ENCODE results near the gene TRERF1.

TRERF1 gene

GRCh38 chr6:42268016-42268834 is 183.5 kb downstream of the TRERF1 start:
- DNase-seq: no peak

DNA sequence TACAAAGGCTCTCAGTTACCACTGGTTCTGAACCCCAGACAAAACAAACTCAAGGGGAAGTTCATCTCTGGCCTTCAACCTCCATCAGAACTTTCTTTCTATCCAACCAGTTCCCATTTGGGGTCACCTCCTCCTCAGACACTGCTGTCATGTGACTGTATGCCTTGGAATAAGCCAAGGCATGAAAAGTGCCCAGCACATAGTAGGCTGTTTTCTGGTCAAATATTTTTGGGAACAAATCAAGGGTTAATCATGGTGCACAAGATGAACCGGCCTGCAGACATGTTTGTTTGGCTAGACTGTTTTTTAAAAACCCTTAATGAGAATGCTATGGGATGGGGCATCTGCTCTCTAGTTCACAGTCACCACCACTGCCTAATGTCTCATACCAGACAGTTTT is 185.2 kb downstream of the TRERF1 start:
- no peak for DNase-seq

- DNase-seq: no peak
Measured at GRCh38 chr6:42264852-42265390, 186.8 kb downstream of the TRERF1 start.

GRCh38 chr6:42264162-42264851 is 187.4 kb downstream of the TRERF1 start:
- DNase-seq: no peak

GRCh38 chr6:42263165-42263728 is 188.5 kb downstream of the TRERF1 start:
- no peak for DNase-seq

- DNase-seq: peak; percentile 60
Measured at GRCh38 chr6:42260972-42261371, 190.8 kb downstream of the TRERF1 start.

- DNase-seq: no peak
Measured at GRCh38 chr6:42260396-42260888, 191.3 kb downstream of the TRERF1 start.

- DNase-seq: no peak
Measured at GRCh38 chr6:42259841-42260395, 191.8 kb downstream of the TRERF1 start.

DNA sequence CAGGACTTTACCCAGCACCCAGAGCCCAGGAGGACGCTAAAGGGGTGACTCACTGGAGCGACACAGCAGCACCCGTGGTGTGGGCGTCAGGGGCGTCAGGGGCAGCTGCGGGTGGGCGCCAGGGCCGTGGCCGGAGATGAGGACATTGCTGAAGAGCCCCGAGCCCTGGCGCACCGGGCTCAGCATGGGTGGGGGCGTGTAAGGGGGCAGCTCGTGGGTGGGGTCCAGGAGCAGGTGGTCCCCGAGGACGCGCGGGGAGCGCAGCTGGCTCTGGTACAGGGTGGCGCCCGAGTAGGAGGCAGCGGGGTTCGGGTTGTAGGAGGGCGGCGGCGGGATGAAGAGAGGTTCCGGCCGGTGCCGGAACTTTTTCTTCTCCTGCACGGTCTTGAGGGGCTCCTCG is 192.4 kb downstream of the TRERF1 start:
- DNase-seq: no peak

GRCh38 chr6:42257614-42258013 is 194.1 kb downstream of the TRERF1 start:
- DNase-seq: no peak

- DNase-seq: no peak
Measured at GRCh38 chr6:42257063-42257462, 194.7 kb downstream of the TRERF1 start.

- DNase-seq: no peak
Measured at GRCh38 chr6:42255050-42255449, 196.7 kb downstream of the TRERF1 start.

DNA sequence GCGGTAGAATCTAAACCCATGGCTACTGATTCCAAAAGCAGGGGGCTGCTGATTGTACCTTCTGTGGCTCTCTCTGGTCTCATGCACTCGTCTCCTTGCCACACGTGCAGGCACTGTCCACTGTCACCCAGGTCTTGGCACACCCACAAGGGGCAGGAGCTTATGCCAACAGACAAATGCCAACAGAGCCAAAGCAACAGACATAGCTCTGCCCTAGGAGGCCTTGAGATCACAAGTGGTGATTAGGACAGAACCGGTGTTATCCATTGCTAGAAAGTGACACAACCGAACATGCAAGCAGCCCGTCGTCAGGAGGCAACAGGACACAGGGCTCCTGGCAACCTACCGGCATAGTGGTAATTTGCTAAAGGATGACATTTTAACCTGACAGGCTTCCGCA is 197.2 kb downstream of the TRERF1 start:
- DNase-seq: no peak

DNA sequence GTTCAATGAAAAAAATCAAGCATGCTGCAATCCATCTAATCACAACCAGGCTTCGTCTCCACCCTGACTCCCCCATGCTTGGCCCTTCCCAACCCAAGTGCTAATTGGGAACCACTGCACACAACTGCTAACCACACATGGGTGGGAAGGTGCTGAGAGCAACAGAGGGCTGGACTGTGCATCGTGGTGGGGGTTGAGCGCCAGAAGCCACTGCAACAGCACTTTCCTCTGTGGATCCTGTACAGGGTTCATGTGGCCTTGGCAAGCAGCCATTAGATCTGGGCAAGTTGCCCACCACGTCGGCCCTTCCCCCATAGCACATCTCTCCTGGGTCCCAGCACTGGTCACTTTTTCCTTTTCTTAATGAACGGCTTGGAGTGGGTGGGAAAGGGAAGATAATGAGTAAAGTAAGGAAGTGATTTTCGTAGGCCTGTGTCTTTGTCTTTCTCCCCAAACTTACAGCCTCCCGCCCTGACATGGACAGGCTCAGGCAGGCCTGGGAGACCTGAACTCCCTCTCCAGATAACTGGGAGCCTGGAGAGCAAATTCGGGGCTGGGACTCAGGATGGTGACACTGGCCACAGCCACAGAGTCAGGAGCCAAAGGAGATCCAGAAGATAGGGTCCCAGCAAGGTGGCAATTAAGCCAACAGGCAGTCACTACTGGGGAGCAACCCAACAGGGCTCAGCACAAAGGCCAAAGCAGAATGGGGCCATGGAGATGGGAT is 199.7 kb downstream of the TRERF1 start:
- no peak for DNase-seq

DNA sequence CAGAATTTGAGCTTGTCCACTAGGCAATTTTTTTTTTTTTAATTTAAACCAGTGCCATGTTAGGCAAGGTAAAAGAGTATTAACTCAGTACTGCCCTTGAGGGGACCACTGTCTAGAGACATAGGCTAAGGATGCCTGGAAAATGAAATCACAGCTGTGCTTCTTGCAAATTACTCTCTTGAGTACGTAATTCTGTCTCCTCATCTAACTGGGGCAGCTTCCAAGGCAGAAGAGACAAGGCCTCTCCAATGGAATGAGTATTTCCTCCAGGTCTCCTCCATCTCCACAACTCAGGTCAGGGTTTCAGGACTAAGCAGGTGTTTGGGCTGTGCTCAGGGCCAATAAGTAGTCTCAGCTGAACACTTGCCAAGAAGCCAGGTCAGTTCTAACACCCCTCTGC is 200.2 kb downstream of the TRERF1 start:
- no peak for DNase-seq

GRCh38 chr6:42250274-42250931 is 201.3 kb downstream of the TRERF1 start:
- DNase-seq: no peak

DNA sequence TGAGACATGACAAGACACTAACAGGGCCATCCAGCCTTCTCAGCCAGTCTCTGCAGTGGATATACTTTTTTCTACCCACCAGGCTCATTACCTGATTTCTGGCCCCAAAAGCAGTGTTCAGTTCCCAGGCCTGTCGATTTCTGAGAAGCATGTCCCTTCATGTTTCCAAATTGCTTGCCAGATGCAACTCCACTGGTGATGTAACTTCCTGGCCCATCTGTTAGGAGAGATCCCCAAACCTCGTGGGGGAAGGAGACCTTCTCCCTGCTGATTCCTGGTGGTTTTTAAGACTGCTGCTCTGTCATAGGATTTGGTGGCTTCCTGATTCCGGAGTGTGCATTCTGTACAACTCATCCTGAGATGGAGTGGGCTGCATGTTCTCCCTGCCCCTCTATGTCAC is 202.4 kb downstream of the TRERF1 start:
- no peak for DNase-seq

- no peak for DNase-seq
Measured at GRCh38 chr6:42243046-42243445, 208.7 kb downstream of the TRERF1 start.

GRCh38 chr6:42241915-42242314 is 209.8 kb downstream of the TRERF1 start:
- DNase-seq: no peak

- no peak for DNase-seq
Measured at GRCh38 chr6:42239736-42240375, 211.9 kb downstream of the TRERF1 start.

DNA sequence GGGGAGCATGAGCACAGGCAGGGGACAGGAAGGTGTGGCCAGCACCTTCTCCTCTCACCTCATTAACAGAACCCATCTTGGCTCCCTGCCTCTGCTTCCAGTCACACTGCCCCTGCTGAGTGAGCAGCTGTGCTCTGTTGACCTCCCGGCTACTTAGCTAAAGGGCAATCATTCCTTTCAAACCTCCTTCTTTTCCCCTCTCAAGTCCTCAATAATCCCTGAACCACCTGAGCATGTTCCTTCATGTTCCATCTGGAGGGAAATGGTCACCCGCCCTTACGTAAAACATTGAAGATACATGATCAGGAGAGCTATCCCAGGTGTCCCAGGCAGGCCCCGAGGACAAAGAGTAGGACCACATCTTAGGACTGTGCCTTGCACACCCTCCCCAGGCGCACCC is 212.4 kb downstream of the TRERF1 start:
- no peak for DNase-seq

DNA sequence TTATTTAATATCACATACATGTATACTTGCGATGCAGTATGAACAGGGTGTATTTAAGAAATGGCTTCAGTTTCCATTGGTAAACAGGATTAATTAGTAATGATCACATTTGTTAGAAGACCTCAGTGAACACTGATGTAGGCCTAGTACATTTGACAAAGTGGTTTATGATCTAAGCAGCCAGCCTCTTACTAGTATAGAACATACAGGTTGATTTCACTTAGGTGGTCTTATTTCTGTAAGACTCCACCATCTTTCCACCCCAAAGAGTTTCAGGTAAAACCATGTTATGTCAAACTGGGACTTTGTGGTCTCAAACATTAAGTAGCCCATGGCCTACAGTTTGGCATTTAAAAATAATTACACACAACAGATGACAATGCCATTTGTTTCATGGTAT is 213.9 kb downstream of the TRERF1 start:
- no peak for DNase-seq
